IPS-18c (cell line): ENCODE data around the gene NKAIN2.

Experiments used
- H3K4me3 ChIP-seq: 2 replicates; pipeline ENCODE4 v1.7.0; 2013; ENCODE audit warnings: low read depth, mild to moderate bottlenecking, low read length, moderate library complexity; ENCODE audit not compliant: insufficient read depth
- H3K9me3 ChIP-seq: one replicate; pipeline ENCODE4 v1.6.1; 2013; ENCODE audit warnings: mild to moderate bottlenecking, low read length, moderate library complexity; ENCODE audit not compliant: control insufficient read depth, insufficient read depth

Gene NKAIN2

GRCh38 chr6:124658053-124658452, 854.4 kb downstream of the NKAIN2 start:
- H3K9me3 ChIP-seq, result no peaks in the 10 kb centered on the region
- no peak overlapping the region for H3K4me3 ChIP-seq

GRCh38 chr6:124659427-124659826, 855.8 kb downstream of the NKAIN2 start:
- no peak overlapping the region for H3K4me3 ChIP-seq
- H3K9me3 ChIP-seq, result no peaks in the 10 kb centered on the region

- Histone ChIP-seq H3K4me3 (no peak overlapping the region), H3K9me3 (no peaks in the 10 kb centered on the region)
Measured at GRCh38 chr6:124660185-124660584, 856.5 kb downstream of the NKAIN2 start.

- H3K4me3 ChIP-seq, result no peak overlapping the region
- H3K9me3 ChIP-seq, result no peaks in the 10 kb centered on the region
Measured at GRCh38 chr6:124661097-124661661, 857.5 kb downstream of the NKAIN2 start.

- no peaks in the 10 kb centered on the region for H3K9me3 ChIP-seq
- H3K4me3 ChIP-seq, result no peak overlapping the region
Measured at GRCh38 chr6:124668028-124668427, 864.4 kb downstream of the NKAIN2 start.

- no peak overlapping the region for H3K4me3 ChIP-seq
Measured at GRCh38 chr6:124669713-124670480, 866.2 kb downstream of the NKAIN2 start.

GRCh38 chr6:124670801-124671200, 867.1 kb downstream of the NKAIN2 start:
- H3K9me3 ChIP-seq, result no peaks in the 10 kb centered on the region
- H3K4me3 ChIP-seq, result no peak overlapping the region

More at GRCh38 chr6:124669713-124670480, 866.2 kb downstream of the NKAIN2 start:
- H3K9me3 ChIP-seq, result no peaks in the 10 kb centered on the region

- H3K9me3 ChIP-seq, result no peaks in the 10 kb centered on the region
- H3K4me3 ChIP-seq, result no peak overlapping the region
Measured at GRCh38 chr6:124671324-124671723, 867.7 kb downstream of the NKAIN2 start.

- no peak overlapping the region for H3K4me3 ChIP-seq
- H3K9me3 ChIP-seq, result peaks cover 2% of the 10 kb centered on the region
Measured at GRCh38 chr6:124674042-124674441, 870.4 kb downstream of the NKAIN2 start.

- H3K9me3 ChIP-seq, result peaks cover 2% of the 10 kb centered on the region
- H3K4me3 ChIP-seq, result no peak overlapping the region
Measured at GRCh38 chr6:124676033-124676432, 872.4 kb downstream of the NKAIN2 start.

- Histone ChIP-seq H3K4me3 (no peak overlapping the region), H3K9me3 (peaks cover 2% of the 10 kb centered on the region)
Measured at GRCh38 chr6:124677874-124678273, 874.2 kb downstream of the NKAIN2 start.

- Histone ChIP-seq H3K4me3 (no peak overlapping the region), H3K9me3 (peaks cover 2% of the 10 kb centered on the region)
Measured at GRCh38 chr6:124679387-124679786, 875.7 kb downstream of the NKAIN2 start.

GRCh38 chr6:124682751-124683150, 879.1 kb downstream of the NKAIN2 start:
- H3K4me3 ChIP-seq, result no peak overlapping the region
- peaks cover 2% of the 10 kb centered on the region for H3K9me3 ChIP-seq

GRCh38 chr6:124683507-124683906, 879.8 kb downstream of the NKAIN2 start:
- H3K9me3 ChIP-seq, result peaks cover 2% of the 10 kb centered on the region

GRCh38 chr6:124684621-124685020, 881.0 kb downstream of the NKAIN2 start:
- H3K9me3 ChIP-seq, result no peaks in the 10 kb centered on the region
- no peak overlapping the region for H3K4me3 ChIP-seq

More at GRCh38 chr6:124683507-124683906, 879.8 kb downstream of the NKAIN2 start:
- no peak overlapping the region for H3K4me3 ChIP-seq

- Histone ChIP-seq H3K9me3 (no peaks in the 10 kb centered on the region), H3K4me3 (no peak overlapping the region)
Measured at GRCh38 chr6:124688369-124688768, 884.7 kb downstream of the NKAIN2 start.

- no peak overlapping the region for H3K4me3 ChIP-seq
- H3K9me3 ChIP-seq, result no peaks in the 10 kb centered on the region
Measured at GRCh38 chr6:124694139-124694705, 890.6 kb downstream of the NKAIN2 start.

- no peaks in the 10 kb centered on the region for H3K9me3 ChIP-seq
- no peak overlapping the region for H3K4me3 ChIP-seq
Measured at GRCh38 chr6:124699038-124699437, 895.4 kb downstream of the NKAIN2 start.
